OCI-LY3 (cell line): ENCODE results near the gene FAM161B.
A peak's percentile ranks its signal among the peaks of the same experiment; 100 is the strongest.

Experiments used
- H2AFZ ChIP-seq: fragments of 200-600, 300-600 bp; shearing (Covaris generic); 2 replicates; pipeline ENCODE4 v1.6.0; 2014; ENCODE audit warnings: antibody characterized with exemption, low read depth, low read length
- H3K27ac ChIP-seq: fragments of 200-600, 300-600 bp; sonication (generic); 2 replicates; pipeline ENCODE4 v1.5.1; 2014; ENCODE audit warnings: mild to moderate bottlenecking, low read length, moderate library complexity, mixed read lengths
- H3K27me3 ChIP-seq: fragments of 200-600, 300-600 bp; sonication (generic); 2 replicates; pipeline ENCODE4 v1.6.1; 2014; ENCODE audit warnings: low read depth, low read length, mixed read lengths
- H3K36me3 ChIP-seq: fragments of 200-600, 300-600 bp; sonication (generic); replicated peaks from 2 replicates; pipeline ENCODE3; 2014; ENCODE audit warnings: low read depth, low read length, mixed read lengths
- H3K4me1 ChIP-seq: fragments of 300-600, 200-600 bp; sonication (generic); 2 replicates; pipeline ENCODE4 v1.6.1; 2014; ENCODE audit warnings: low read length, mixed read lengths
- H3K4me2 ChIP-seq: fragments of 200-600, 300-600 bp; sonication (generic); 2 replicates; pipeline ENCODE4 v1.6.1; 2014; ENCODE audit warnings: low read length, mixed read lengths
- H3K4me3 ChIP-seq: fragments of 300-600, 200-600 bp; sonication (generic); 2 replicates; pipeline ENCODE4 v1.5.1; 2014; ENCODE audit warnings: antibody characterized with exemption, mild to moderate bottlenecking, low read length, moderate library complexity
- H3K79me2 ChIP-seq: fragments of 300-600, 200-600 bp; shearing (Covaris generic); 2 replicates; pipeline ENCODE4 v1.6.1; 2014; ENCODE audit warnings: mild to moderate bottlenecking, low read length, mixed read lengths
- H3K9ac ChIP-seq: fragments of 300-600, 200-600 bp; shearing (Covaris generic); 2 replicates; pipeline ENCODE4 v1.6.0; 2014; ENCODE audit warnings: mild to moderate bottlenecking, low read length, moderate library complexity
- H3K9me3 ChIP-seq: fragments of 200-600, 300-600 bp; shearing (Covaris generic); 2 replicates; pipeline ENCODE4 v1.6.1; 2014; ENCODE audit warnings: low read length, mixed read lengths; ENCODE audit not compliant: insufficient read depth
- H4K20me1 ChIP-seq: fragments of 200-600, 300-600 bp; sonication (generic); 2 replicates; pipeline ENCODE4 v1.6.1; 2016; ENCODE audit warnings: low read length, mixed read lengths; ENCODE audit not compliant: insufficient read depth
- CTCF ChIP-seq: fragments of 200-600, 300-600 bp; sonication (generic); IDR thresholded peaks from 2 replicates; pipeline ENCODE4 v1.5.1; 2014; ENCODE audit warnings: antibody characterized with exemption, low read length, low read depth
- EZH2phosphoT487 ChIP-seq: fragments of 200-600 bp; shearing (Covaris generic); IDR thresholded peaks from 2 replicates; pipeline ENCODE4 v1.6.1; 2018; ENCODE audit warnings: antibody characterized with exemption, mixed run types, low read depth

FAM161B gene, protein sequence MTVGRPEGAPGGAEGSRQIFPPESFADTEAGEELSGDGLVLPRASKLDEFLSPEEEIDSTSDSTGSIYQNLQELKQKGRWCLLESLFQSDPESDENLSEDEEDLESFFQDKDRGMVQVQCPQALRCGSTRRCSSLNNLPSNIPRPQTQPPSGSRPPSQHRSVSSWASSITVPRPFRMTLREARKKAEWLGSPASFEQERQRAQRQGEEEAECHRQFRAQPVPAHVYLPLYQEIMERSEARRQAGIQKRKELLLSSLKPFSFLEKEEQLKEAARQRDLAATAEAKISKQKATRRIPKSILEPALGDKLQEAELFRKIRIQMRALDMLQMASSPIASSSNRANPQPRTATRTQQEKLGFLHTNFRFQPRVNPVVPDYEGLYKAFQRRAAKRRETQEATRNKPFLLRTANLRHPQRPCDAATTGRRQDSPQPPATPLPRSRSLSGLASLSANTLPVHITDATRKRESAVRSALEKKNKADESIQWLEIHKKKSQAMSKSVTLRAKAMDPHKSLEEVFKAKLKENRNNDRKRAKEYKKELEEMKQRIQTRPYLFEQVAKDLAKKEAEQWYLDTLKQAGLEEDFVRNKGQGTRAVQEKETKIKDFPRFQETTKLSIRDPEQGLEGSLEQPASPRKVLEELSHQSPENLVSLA

GRCh38 chr14:73949752-73950734 is at the start of gene FAM161B, which contains the start of gene COQ6:
FAM161B (minus strand) TSS chr14:73950094; CDS start chr14:73950026, 68 bp downstream.
COQ6 (plus strand) TSS chr14:73950302; CDS start chr14:73950333, 31 bp downstream.
- Histone ChIP-seq H3K4me1 (peaks cover 32% of the 10 kb centered on the region), H3K79me2 (no peaks in the 10 kb centered on the region), H3K36me3 (peaks cover 4% of the 10 kb centered on the region), H3K4me2 (peak within 1 kb of the TSS; percentile 84), H2AFZ (peak within 1 kb of the TSS; percentile 98), H3K9ac (peak within 1 kb of the TSS; percentile 79), H3K27me3 (no peaks in the 10 kb centered on the region), H3K4me3 (peak within 1 kb of the TSS; percentile 99), H4K20me1 (no peaks in the 10 kb centered on the region), H3K27ac (peak within 1 kb of the TSS; percentile 61), H3K9me3 (no peaks in the 10 kb centered on the region)
- TF ChIP-seq EZH2phosphoT487 = no peak
- TF ChIP-seq CTCF = peak; percentile 23; the same call in 1 of the 2 replicates

DNA sequence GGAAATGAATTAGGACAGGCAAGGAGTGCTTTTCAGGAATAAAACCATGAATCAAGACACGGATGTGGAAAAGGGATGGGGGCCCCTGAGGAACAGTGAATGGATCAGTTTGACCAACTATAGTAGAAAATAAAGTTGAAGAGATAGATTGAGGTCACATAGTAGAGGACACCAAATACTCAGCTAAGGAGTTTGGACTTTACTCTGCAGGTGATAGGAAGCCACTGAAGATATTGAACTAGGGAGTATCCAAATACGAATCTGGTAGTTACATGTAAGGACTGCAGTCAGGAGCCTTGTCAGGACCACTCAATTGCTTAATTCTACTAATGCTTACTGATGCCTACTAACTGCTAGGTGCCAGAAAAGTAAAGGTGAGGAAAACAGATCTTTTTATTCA is 48.8 kb upstream of the FAM161B start:
- Histone ChIP-seq H3K79me2 (no peaks in the 10 kb centered on the region), H4K20me1 (no peaks in the 10 kb centered on the region), H3K4me2 (no peak overlapping the region), H3K9ac (no peak overlapping the region), H3K4me3 (no peak overlapping the region), H3K36me3 (no peaks in the 10 kb centered on the region), H3K9me3 (no peaks in the 10 kb centered on the region), H3K27me3 (no peaks in the 10 kb centered on the region), H3K4me1 (no peaks in the 10 kb centered on the region), H2AFZ (no peak overlapping the region), H3K27ac (no peak overlapping the region)
- TF ChIP-seq CTCF = no peak
- no peak for TF ChIP-seq EZH2phosphoT487

- TF ChIP-seq EZH2phosphoT487 (no peak), CTCF (no peak)
- H4K20me1 ChIP-seq = no peaks in the 10 kb centered on the region
- no peak overlapping the region for H3K4me2 ChIP-seq
- H3K27me3 ChIP-seq = no peaks in the 10 kb centered on the region
- no peak overlapping the region for H3K27ac ChIP-seq
- H3K9ac ChIP-seq = no peak overlapping the region
- no peaks in the 10 kb centered on the region for H3K4me1 ChIP-seq
- no peak overlapping the region for H3K4me3 ChIP-seq
- H2AFZ ChIP-seq = no peak overlapping the region
- H3K79me2 ChIP-seq = no peaks in the 10 kb centered on the region
- H3K9me3 ChIP-seq = no peaks in the 10 kb centered on the region
- no peaks in the 10 kb centered on the region for H3K36me3 ChIP-seq
Measured at GRCh38 chr14:73997944-73998447, 48.1 kb upstream of the FAM161B start.
